GM12878 (cell line): ENCODE results near the gene MARVELD2. TPM values are rescaled to one million over a fixed set of nuclear protein-coding genes. Genes with fewer than 3 reads are reported as not detected.

ENCODE experiments used
- ATF7 ChIP-seq: fragments of 450-650 bp; IDR thresholded peaks from 2 replicates; pipeline ENCODE4 v1.6.1; 2016; ENCODE audit warnings: low read depth, mild to moderate bottlenecking
- BHLHE40 ChIP-seq, 2 experiments: fragments of 450-650 bp in 1 of 2; IDR thresholded peaks; 2 replicates each; pipeline ENCODE4 v1.6.1; 2011 to 2017; ENCODE audit warnings: low read depth in 2 of 2, borderline replicate concordance in 1 of 2, improper control_type of control experiment in 1 of 2, low read length in 1 of 2, mild to moderate bottlenecking in 1 of 2
- CBFB ChIP-seq: IDR thresholded peaks from 2 replicates; pipeline ENCODE4 v1.6.1; 2016; ENCODE audit warnings: antibody characterized with exemption, low read depth
- FOS ChIP-seq: IDR thresholded peaks from 3 replicates; pipeline ENCODE4 v1.6.1; 2011; ENCODE audit warnings: borderline replicate concordance; ENCODE audit not compliant: insufficient read length; ENCODE audit errors: extremely low read depth
- IRF4 ChIP-seq: IDR thresholded peaks from 2 replicates; pipeline ENCODE4 v1.6.1; 2011; ENCODE audit warnings: low read depth, low read length
- MTA3 ChIP-seq: IDR thresholded peaks from 2 replicates; pipeline ENCODE4 v1.6.1; 2012; ENCODE audit warnings: low read length, inconsistent platforms, borderline replicate concordance
- MYC ChIP-seq: IDR thresholded peaks from 2 replicates; pipeline ENCODE4 v1.6.1; 2011; ENCODE audit warnings: mild to moderate bottlenecking, low read length, moderate library complexity, inconsistent platforms; ENCODE audit not compliant: insufficient read depth, insufficient replicate concordance, insufficient read length, severe bottlenecking
- NBN ChIP-seq: fragments of 450-650 bp; IDR thresholded peaks from 2 replicates; pipeline ENCODE4 v1.6.1; 2016
- NFIC ChIP-seq: IDR thresholded peaks from 2 replicates; pipeline ENCODE4 v1.6.1; 2012; ENCODE audit warnings: low read depth, mild to moderate bottlenecking, inconsistent platforms, low read length, moderate library complexity
- NFXL1 ChIP-seq: fragments of 450-650 bp; IDR thresholded peaks from 2 replicates; pipeline ENCODE4 v1.6.1; 2017; ENCODE audit warnings: antibody characterized with exemption, mild to moderate bottlenecking, borderline replicate concordance
- NR2F1 ChIP-seq: fragments of 450-650 bp; conservative IDR thresholded peaks from 2 replicates; pipeline ENCODE4 v1.6.1; 2017; ENCODE audit warnings: mild to moderate bottlenecking
- PML ChIP-seq: IDR thresholded peaks from 2 replicates; pipeline ENCODE4 v1.6.1; 2012; ENCODE audit warnings: low read length, inconsistent platforms
- POLR2A ChIP-seq: IDR thresholded peaks from 2 replicates; pipeline ENCODE4 v1.6.1; 2011; ENCODE audit warnings: low read depth, mild to moderate bottlenecking, low read length
- SIX5 ChIP-seq: IDR thresholded peaks from 2 replicates; pipeline ENCODE4 v1.6.1; 2011; ENCODE audit warnings: mild to moderate bottlenecking, low read depth, low read length, moderate library complexity; ENCODE audit not compliant: severe bottlenecking
- SPI1 ChIP-seq: IDR thresholded peaks from 2 replicates; pipeline ENCODE4 v1.6.1; 2011; ENCODE audit warnings: low read depth, mild to moderate bottlenecking, low read length, moderate library complexity, borderline replicate concordance; ENCODE audit not compliant: insufficient read depth
- SREBF1 ChIP-seq: IDR thresholded peaks from 2 replicates; pipeline ENCODE4 v1.6.1; 2012; ENCODE audit warnings: mild to moderate bottlenecking, low read length
- STAT1 ChIP-seq: fragments of 450-650 bp; conservative IDR thresholded peaks from 2 replicates; pipeline ENCODE4 v1.6.1; 2014; ENCODE audit warnings: antibody characterized with exemption, mild to moderate bottlenecking
- STAT3 ChIP-seq: IDR thresholded peaks from 2 replicates; pipeline ENCODE4 v1.6.1; 2011; ENCODE audit warnings: low read depth, low read length, improper control_type of control experiment
- ZNF217 ChIP-seq: fragments of 450-650 bp; IDR thresholded peaks from 2 replicates; pipeline ENCODE4 v1.6.1; 2017; ENCODE audit warnings: antibody characterized with exemption, mild to moderate bottlenecking
- ZSCAN29 ChIP-seq: fragments of 450-650 bp; IDR thresholded peaks from 2 replicates; pipeline ENCODE4 v1.6.1; 2017; ENCODE audit warnings: mild to moderate bottlenecking, moderate library complexity
- ZZZ3 ChIP-seq: IDR thresholded peaks from 2 replicates; pipeline ENCODE4 v1.6.1; 2011; ENCODE audit warnings: low read depth; ENCODE audit not compliant: control insufficient read depth, insufficient read length
- polyA plus RNA-seq, 11 experiments: library from polyadenylated mRNA; depleted of rRNA in 4 of 11; unstranded in 6 of 11; stranded (reverse) in 5 of 11; fragments of >200 nt; fragmentation: Nextera tagmentation in 4 of 11; fragmentation: Illumina TruSeq in 1 of 11; extraction: Ambion mirVana in 4 of 11; extraction: Trizol in 1 of 11; gene quantifications; 1 replicate in 1 of 11; 2 replicates in 10 of 11; pipeline versions ENCODE4 v1.2.1 to v1.2.3, GENCODE V29; 2011 to 2016; ENCODE audit warnings: inconsistent platforms in 2 of 11, missing spikeins in 2 of 11, low read depth in 1 of 11
- total RNA-seq, 4 experiments: library from RNA; depleted of rRNA in 3 of 4; stranded (reverse); fragments of >200 nt in 3 of 4; fragmentation: Illumina TruSeq in 1 of 4; extraction: Trizol in 1 of 4; gene quantifications; 2 replicates each; pipeline versions ENCODE4 v1.2.1 to v1.2.3, GENCODE V29; 2013 to 2021
- TF ChIP-seq, protein P1 (sequence below): IDR thresholded peaks from 2 replicates; pipeline ENCODE4 v1.6.1; 2012; ENCODE audit warnings: low read depth, low read length, improper control_type of control experiment
- TF ChIP-seq, protein P2 (sequence below): fragments of 150-350 bp; IDR thresholded peaks from 2 replicates; pipeline ENCODE4 v1.6.1; 2014; ENCODE audit warnings: mild to moderate bottlenecking, low read depth, low read length
- TF ChIP-seq, protein P3 (sequence below): IDR thresholded peaks from 2 replicates; pipeline ENCODE4 v1.6.1; 2012; ENCODE audit warnings: mild to moderate bottlenecking, low read depth, low read length
- TF ChIP-seq, protein P4 (sequence below): fragments of 450-650 bp; IDR thresholded peaks from 2 replicates; pipeline ENCODE4 v1.6.1; 2017; ENCODE audit warnings: mild to moderate bottlenecking, low read depth, inconsistent platforms; ENCODE audit not compliant: poor library complexity, severe bottlenecking

MARVELD2 gene
- total and polyA plus RNA-seq, 10 of the 15 experiments (the other 5 are each of a cell fraction or from before 2014, with no cell fraction given) = 0.37 to 6.2 (median 3.8) TPM

DNA sequence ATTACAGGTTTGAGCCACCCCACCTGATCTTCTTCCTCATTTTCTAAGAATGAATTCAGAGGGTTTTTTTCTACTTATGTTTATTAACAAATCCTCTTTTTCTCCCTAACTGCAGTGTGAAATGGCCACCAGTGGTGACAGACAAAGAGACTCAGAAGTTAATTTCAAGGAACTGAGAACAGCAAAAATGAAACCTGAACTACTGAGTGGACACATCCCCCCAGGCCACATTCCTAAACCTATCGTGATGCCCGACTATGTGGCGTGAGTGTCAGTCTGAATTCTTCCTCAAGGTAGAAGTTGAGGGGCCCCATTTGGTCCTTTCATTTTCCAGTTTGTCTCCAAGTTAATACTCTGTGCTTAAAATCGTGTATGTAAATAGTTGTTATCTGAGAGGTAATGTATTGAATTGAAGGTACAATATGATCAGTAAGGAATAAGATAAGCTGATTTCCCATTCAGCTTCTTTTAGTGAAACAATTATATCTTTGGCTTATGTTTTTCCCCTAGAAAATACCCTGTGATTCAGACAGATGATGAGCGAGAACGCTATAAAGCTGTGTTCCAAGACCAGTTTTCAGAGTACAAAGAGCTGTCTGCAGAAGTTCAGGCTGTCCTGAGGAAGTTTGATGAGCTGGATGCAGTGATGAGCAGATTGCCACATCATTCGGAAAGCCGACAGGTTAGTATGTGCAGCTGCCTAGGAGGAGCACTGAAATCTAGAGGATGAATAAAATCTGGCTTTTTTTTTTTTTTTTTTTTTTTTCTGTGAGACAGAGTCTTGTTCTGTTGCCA is 17.7 kb downstream of the MARVELD2 start (continued):
- TF ChIP-seq, protein P1, sequence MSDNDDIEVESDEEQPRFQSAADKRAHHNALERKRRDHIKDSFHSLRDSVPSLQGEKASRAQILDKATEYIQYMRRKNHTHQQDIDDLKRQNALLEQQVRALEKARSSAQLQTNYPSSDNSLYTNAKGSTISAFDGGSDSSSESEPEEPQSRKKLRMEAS = 0 out of 2 replicates have a peak, but pooled peaks have one; percentile 21
- TF ChIP-seq ATF7 (no peak), NFIC (peak; percentile 73), NBN (no peak), MTA3 (no peak), FOS (no peak), SREBF1 (no peak), IRF4 (peak; percentile 62; the same call in 1 of the 2 replicates), MYC (no peak), BHLHE40 (IDR thresholded peaks at IDR 0.05; ENCODE audit: borderline replicate concordance in 1 of 2, low read depth in 2 of 2, low read length in 1 of 2) (no peak), NR2F1 (no peak), POLR2A (no peak), ZZZ3 (no peak), SIX5 (no peak), STAT1 (no peak), ZSCAN29 (no peak), ZNF217 (no peak), CBFB (peak; percentile 42; the same call in 1 of the 2 replicates), NFXL1 (no peak), PML (no peak), SPI1 (peak; percentile 88), STAT3 (no peak)
- TF ChIP-seq, protein P2, sequence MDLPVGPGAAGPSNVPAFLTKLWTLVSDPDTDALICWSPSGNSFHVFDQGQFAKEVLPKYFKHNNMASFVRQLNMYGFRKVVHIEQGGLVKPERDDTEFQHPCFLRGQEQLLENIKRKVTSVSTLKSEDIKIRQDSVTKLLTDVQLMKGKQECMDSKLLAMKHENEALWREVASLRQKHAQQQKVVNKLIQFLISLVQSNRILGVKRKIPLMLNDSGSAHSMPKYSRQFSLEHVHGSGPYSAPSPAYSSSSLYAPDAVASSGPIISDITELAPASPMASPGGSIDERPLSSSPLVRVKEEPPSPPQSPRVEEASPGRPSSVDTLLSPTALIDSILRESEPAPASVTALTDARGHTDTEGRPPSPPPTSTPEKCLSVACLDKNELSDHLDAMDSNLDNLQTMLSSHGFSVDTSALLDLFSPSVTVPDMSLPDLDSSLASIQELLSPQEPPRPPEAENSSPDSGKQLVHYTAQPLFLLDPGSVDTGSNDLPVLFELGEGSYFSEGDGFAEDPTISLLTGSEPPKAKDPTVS = no peak
- TF ChIP-seq, protein P3, sequence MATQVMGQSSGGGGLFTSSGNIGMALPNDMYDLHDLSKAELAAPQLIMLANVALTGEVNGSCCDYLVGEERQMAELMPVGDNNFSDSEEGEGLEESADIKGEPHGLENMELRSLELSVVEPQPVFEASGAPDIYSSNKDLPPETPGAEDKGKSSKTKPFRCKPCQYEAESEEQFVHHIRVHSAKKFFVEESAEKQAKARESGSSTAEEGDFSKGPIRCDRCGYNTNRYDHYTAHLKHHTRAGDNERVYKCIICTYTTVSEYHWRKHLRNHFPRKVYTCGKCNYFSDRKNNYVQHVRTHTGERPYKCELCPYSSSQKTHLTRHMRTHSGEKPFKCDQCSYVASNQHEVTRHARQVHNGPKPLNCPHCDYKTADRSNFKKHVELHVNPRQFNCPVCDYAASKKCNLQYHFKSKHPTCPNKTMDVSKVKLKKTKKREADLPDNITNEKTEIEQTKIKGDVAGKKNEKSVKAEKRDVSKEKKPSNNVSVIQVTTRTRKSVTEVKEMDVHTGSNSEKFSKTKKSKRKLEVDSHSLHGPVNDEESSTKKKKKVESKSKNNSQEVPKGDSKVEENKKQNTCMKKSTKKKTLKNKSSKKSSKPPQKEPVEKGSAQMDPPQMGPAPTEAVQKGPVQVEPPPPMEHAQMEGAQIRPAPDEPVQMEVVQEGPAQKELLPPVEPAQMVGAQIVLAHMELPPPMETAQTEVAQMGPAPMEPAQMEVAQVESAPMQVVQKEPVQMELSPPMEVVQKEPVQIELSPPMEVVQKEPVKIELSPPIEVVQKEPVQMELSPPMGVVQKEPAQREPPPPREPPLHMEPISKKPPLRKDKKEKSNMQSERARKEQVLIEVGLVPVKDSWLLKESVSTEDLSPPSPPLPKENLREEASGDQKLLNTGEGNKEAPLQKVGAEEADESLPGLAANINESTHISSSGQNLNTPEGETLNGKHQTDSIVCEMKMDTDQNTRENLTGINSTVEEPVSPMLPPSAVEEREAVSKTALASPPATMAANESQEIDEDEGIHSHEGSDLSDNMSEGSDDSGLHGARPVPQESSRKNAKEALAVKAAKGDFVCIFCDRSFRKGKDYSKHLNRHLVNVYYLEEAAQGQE = no peak
- TF ChIP-seq, protein P4, sequence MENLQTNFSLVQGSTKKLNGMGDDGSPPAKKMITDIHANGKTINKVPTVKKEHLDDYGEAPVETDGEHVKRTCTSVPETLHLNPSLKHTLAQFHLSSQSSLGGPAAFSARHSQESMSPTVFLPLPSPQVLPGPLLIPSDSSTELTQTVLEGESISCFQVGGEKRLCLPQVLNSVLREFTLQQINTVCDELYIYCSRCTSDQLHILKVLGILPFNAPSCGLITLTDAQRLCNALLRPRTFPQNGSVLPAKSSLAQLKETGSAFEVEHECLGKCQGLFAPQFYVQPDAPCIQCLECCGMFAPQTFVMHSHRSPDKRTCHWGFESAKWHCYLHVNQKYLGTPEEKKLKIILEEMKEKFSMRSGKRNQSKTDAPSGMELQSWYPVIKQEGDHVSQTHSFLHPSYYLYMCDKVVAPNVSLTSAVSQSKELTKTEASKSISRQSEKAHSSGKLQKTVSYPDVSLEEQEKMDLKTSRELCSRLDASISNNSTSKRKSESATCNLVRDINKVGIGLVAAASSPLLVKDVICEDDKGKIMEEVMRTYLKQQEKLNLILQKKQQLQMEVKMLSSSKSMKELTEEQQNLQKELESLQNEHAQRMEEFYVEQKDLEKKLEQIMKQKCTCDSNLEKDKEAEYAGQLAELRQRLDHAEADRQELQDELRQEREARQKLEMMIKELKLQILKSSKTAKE = peak; percentile 79
